Measurements from ENCODE around the gene C8A. TPM values are rescaled to one million over a fixed set of nuclear protein-coding genes. Genes with fewer than 3 reads are reported as not detected.

The C8A gene
- total RNA-seq, 2 donors from 2014 or later, result not detected

- 94 to 100% methylated on average over 2 to 4 of the region's 4 CpGs for WGBS, 2 experiments (ENCODE audit: insufficient coverage in 1 of 2, insufficient read length in 1 of 2)
- Histone ChIP-seq H3K4me1 (ENCODE audit: control insufficient read depth, insufficient read depth, low read length) (peaks cover 24% of the 10 kb centered on the region), H3K4me3 (ENCODE audit: low read length) (no peak overlapping the region), H3K9me3 (ENCODE audit: control insufficient read depth, low read length) (no peaks in the 10 kb centered on the region), H3K27ac (ENCODE audit: low read depth, low read length) (no peak overlapping the region), H3K36me3 (ENCODE audit: control insufficient read depth, insufficient read depth, low read length) (no peaks in the 10 kb centered on the region), H3K9ac (ENCODE audit: extremely low read depth, low read length, poor library complexity, severe bottlenecking) (no peak overlapping the region), H3K27me3 (ENCODE audit: control insufficient read depth, insufficient read depth, low read length, poor library complexity, severe bottlenecking) (no peaks in the 10 kb centered on the region)
- no peak for DNase-seq
- no peaks in the 10 kb centered on the region for H3K36me3 Mint-ChIP-seq (ENCODE audit: low read depth)
- H3K4me1 Mint-ChIP-seq, result peaks cover 39% of the 10 kb centered on the region
- peaks cover 2% of the 10 kb centered on the region for H3K27me3 Mint-ChIP-seq (ENCODE audit: insufficient read depth)
- no peak for TF ChIP-seq CTCF (conservative IDR thresholded peaks at IDR 0.05)
- no peaks in the 10 kb centered on the region for H3K9me3 Mint-ChIP-seq
- no peak overlapping the region for H3K4me3 Mint-ChIP-seq
- H3K27ac Mint-ChIP-seq, result no peak overlapping the region
These were observed 61.4 kb downstream of the C8A start for GRCh38 chr1:56915960-56916359.

- Histone ChIP-seq H3K27me3 (ENCODE audit: control insufficient read depth, insufficient read depth, low read length, poor library complexity, severe bottlenecking) (no peaks in the 10 kb centered on the region), H3K9ac (ENCODE audit: extremely low read depth, low read length, poor library complexity, severe bottlenecking) (no peak overlapping the region), H3K27ac (ENCODE audit: low read depth, low read length) (no peak overlapping the region), H3K36me3 (ENCODE audit: control insufficient read depth, insufficient read depth, low read length) (no peaks in the 10 kb centered on the region), H3K9me3 (ENCODE audit: control insufficient read depth, low read length) (no peaks in the 10 kb centered on the region), H3K4me1 (ENCODE audit: control insufficient read depth, insufficient read depth, low read length) (peaks cover 18% of the 10 kb centered on the region), H3K4me3 (ENCODE audit: low read length) (no peak overlapping the region)
- H3K4me1 Mint-ChIP-seq, result peaks cover 43% of the 10 kb centered on the region
- H3K36me3 Mint-ChIP-seq (ENCODE audit: low read depth), result no peaks in the 10 kb centered on the region
- no peak overlapping the region for H3K4me3 Mint-ChIP-seq
- peaks cover 2% of the 10 kb centered on the region for H3K27me3 Mint-ChIP-seq (ENCODE audit: insufficient read depth)
- TF ChIP-seq CTCF (conservative IDR thresholded peaks at IDR 0.05), result no peak
- 91 to 94% methylated on average over 2 to 3 of the region's 3 CpGs for WGBS, 2 experiments (ENCODE audit: insufficient coverage in 1 of 2, insufficient read length in 1 of 2)
- no peaks in the 10 kb centered on the region for H3K9me3 Mint-ChIP-seq
- no peak overlapping the region for H3K27ac Mint-ChIP-seq
- DNase-seq, result no peak
These were observed 62.0 kb downstream of the C8A start for GRCh38 chr1:56916630-56917029.

GRCh38 chr1:56917356-56917755 is 62.8 kb downstream of the C8A start:
- Histone ChIP-seq H3K4me3 (ENCODE audit: low read length) (no peak overlapping the region), H3K9ac (ENCODE audit: extremely low read depth, low read length, poor library complexity, severe bottlenecking) (no peak overlapping the region), H3K27ac (ENCODE audit: low read depth, low read length) (no peak overlapping the region), H3K9me3 (ENCODE audit: control insufficient read depth, low read length) (peaks cover 4% of the 10 kb centered on the region), H3K27me3 (ENCODE audit: control insufficient read depth, insufficient read depth, low read length, poor library complexity, severe bottlenecking) (no peaks in the 10 kb centered on the region), H3K36me3 (ENCODE audit: control insufficient read depth, insufficient read depth, low read length) (no peaks in the 10 kb centered on the region), H3K4me1 (ENCODE audit: control insufficient read depth, insufficient read depth, low read length) (peaks cover 18% of the 10 kb centered on the region)
- H3K27me3 Mint-ChIP-seq (ENCODE audit: insufficient read depth), result peaks cover 2% of the 10 kb centered on the region
- peaks cover under 1% of the 10 kb centered on the region for H3K9me3 Mint-ChIP-seq
- H3K4me1 Mint-ChIP-seq, result peaks cover 42% of the 10 kb centered on the region
- WGBS, 2 experiments (ENCODE audit: insufficient coverage in 1 of 2, insufficient read length in 1 of 2), result 89% methylated on average over 4 to 5 of the region's 5 CpGs
- H3K27ac Mint-ChIP-seq, result no peak overlapping the region
- no peak overlapping the region for H3K4me3 Mint-ChIP-seq
- DNase-seq, result no peak
- no peaks in the 10 kb centered on the region for H3K36me3 Mint-ChIP-seq (ENCODE audit: low read depth)
- TF ChIP-seq CTCF (conservative IDR thresholded peaks at IDR 0.05), result no peak

Data from endodermal cell (in vitro differentiated cells).